ENCODE results near the gene TMEM163. TPM values are rescaled to one million over a fixed set of nuclear protein-coding genes. Genes with fewer than 3 reads are reported as not detected.

The TMEM163 gene
- total RNA-seq, 1 experiment from 2014 or later: 0.04 TPM

DNA sequence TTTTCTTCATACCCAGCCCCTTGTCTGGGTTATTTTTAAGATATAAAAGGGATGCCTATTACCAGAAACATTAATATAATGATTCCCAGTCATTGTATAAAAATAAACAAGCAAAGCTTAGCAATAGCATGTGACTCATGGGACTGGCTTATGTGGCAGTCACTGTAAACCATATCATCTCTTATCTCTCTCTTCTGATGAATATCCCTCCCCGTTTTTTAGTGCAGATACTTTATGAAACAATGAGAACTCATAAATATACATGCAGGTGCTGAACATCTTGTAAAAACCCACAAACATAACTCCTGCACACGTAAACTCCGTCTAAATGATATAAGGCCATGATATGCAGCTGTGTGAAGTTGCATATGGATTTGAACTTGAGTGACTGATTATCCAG is 310.0 kb downstream of the TMEM163 start:
- no peak for DNase-seq
- Histone ChIP-seq H3K36me3 (peaks cover 12% of the 10 kb centered on the region; the same call in 1 of the 2 replicates), H3K9me3 (replicated peaks) (no peaks in the 10 kb centered on the region), H3K27me3 (no peaks in the 10 kb centered on the region), H3K27ac (no peak overlapping the region), H3K4me3 (no peak overlapping the region), H3K4me1 (peaks cover 28% of the 10 kb centered on the region)

DNA sequence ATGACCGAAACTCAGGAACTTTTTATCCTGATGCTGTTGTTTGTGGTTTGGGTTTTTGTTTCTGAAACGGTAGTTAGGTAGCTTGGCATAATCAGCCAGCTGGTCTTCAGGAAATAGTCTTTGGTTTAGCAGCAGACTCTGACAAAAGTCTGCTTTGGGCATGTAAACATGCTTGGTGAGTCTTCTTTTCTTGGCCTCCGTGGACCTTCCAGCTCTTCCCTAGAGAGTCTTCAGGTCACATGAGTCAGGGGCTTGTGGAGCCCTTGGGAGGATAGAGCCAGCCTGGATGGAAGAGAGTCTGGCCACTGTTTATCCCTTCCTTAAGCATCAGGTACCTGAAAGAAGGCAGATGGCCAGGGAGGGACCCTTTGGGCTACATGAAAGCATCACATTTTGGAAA is 310.4 kb downstream of the TMEM163 start:
- peaks cover 28% of the 10 kb centered on the region for H3K4me1 ChIP-seq
- no peak overlapping the region for H3K27ac ChIP-seq
- no peak overlapping the region for H3K4me3 ChIP-seq
- H3K9me3 ChIP-seq (replicated peaks): no peaks in the 10 kb centered on the region
- DNase-seq: no peak
- peaks cover 11% of the 10 kb centered on the region; the same call in 1 of the 2 replicates for H3K36me3 ChIP-seq
- H3K27me3 ChIP-seq: no peaks in the 10 kb centered on the region

DNA sequence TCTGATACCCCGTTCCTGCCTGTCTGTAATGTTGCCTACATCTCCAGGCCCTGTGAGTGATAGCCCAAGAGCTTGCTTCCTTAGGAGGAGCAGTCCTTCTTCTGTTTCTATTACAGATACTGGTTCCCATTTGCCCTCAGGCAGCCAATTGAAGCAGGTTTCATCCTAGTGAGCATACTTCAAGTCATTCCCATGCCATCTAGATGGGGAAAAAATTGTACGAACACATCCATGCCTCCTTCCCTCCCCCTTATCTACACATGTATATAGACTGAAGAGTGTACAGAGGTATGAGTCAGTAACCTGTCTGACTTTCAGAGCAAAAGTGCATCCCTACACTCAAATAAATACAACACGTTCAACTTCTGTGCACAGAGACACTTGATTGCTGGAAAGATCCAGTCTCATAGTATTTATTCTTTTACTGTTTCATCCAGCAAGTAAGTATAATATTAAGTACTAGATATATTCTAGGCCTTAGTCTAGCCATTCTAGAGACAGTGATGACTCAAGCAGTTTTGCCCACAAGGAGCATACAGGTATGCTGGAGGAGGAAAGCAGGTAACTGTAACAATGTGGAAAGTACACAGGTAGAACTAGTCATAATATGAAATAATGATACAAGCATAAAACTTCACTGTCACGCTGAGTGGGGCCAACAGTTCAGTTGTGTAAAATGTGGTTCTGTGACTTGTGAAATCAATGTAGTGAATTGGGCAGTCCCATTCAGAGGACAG is 311.5 kb downstream of the TMEM163 start:
- Histone ChIP-seq H3K27me3 (no peaks in the 10 kb centered on the region), H3K36me3 (peaks cover 13% of the 10 kb centered on the region; the same call in 1 of the 2 replicates), H3K4me3 (no peak overlapping the region), H3K27ac (no peak overlapping the region), H3K4me1 (peaks cover 27% of the 10 kb centered on the region), H3K9me3 (replicated peaks) (no peaks in the 10 kb centered on the region)
- no peak for DNase-seq

DNA sequence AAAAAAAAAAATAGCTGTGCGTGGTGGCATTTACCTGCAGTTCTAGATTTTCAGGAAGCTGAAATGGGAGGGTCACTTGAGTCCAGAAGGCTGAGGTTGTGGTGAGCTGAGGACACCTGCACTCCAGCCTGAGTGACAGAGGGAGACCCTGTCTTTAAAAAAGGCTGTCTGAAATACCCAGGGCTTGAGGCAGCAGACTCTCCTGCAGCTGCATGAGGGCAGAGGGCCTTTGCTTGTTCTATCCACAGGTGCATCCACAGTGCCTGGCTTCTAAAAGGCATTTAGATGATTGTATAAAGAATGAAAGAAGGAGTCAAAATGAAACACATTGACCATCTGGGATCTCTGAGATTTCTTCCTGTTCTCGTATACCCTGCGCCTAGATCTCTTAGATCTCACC is 312.1 kb downstream of the TMEM163 start:
- H3K9me3 ChIP-seq (replicated peaks): no peaks in the 10 kb centered on the region
- no peaks in the 10 kb centered on the region for H3K27me3 ChIP-seq
- no peak for DNase-seq
- H3K4me1 ChIP-seq: peaks cover 24% of the 10 kb centered on the region
- H3K27ac ChIP-seq: no peak overlapping the region
- H3K36me3 ChIP-seq: peaks cover 13% of the 10 kb centered on the region; the same call in 1 of the 2 replicates
- no peak overlapping the region for H3K4me3 ChIP-seq

DNA sequence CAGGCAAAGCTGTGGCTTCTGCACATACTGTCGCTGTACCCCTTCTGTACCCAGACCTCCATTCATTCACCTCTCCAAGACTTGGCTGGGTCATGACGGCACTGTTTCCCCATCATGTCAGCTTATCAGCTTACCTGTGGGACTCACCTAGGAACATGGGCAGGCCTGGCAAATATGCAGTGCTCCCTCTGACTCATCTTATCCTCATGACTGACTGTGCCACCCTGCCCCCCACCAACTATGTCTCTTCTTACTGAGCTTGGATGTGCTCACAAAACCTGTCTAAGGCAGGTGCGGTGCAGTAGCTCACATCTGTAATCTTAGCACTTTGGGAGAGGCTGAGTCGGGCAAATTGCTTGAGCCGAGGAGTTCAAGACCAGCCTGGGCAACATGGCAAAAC is 312.5 kb downstream of the TMEM163 start:
- Histone ChIP-seq H3K9me3 (replicated peaks) (no peaks in the 10 kb centered on the region), H3K4me1 (peaks cover 21% of the 10 kb centered on the region), H3K4me3 (no peak overlapping the region), H3K36me3 (peaks cover 13% of the 10 kb centered on the region; the same call in 1 of the 2 replicates), H3K27ac (no peak overlapping the region), H3K27me3 (no peaks in the 10 kb centered on the region)
- DNase-seq: no peak

Other genes with a start within 250 kb of the TMEM163 start
- not detected in 2 replicates for gene ACMSD, start 119.6 kb upstream of the TMEM163 start, total RNA-seq (2014; rRNA removed; shearing (Covaris generic))
- gene CCNT2, start 199.8 kb upstream of the TMEM163 start, total RNA-seq (2014; rRNA removed; shearing (Covaris generic)): 36.7 and 39.8 TPM in 2 replicates